ENCODE measurements around the gene FAM168A.
"Not testable (repeated sequence)": the region's sequence is repeated elsewhere in the genome, so short reads cannot be mapped to it uniquely, and the experiment has no call there.

FAM168A gene

DNA sequence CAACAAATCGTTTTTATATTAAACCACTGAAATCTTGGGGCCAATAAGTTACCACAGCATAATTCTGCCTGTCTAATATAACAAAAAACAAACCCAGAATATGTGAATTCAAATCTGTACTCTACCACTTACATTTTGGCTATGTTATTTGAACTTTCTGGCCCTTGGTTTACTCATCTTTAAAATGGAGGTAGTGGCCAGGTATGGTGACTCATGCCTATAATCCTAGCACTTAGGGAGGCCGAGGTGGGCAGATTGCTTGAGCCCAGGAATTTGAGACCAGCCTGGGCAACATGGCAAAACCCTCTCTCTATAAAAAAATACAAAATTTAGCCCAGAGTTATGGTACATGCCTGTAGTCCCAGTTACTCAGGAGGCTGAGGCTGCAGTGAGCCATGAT lies 84.2 kb downstream of the FAM168A start:
- no peak for DNase-seq

DNA sequence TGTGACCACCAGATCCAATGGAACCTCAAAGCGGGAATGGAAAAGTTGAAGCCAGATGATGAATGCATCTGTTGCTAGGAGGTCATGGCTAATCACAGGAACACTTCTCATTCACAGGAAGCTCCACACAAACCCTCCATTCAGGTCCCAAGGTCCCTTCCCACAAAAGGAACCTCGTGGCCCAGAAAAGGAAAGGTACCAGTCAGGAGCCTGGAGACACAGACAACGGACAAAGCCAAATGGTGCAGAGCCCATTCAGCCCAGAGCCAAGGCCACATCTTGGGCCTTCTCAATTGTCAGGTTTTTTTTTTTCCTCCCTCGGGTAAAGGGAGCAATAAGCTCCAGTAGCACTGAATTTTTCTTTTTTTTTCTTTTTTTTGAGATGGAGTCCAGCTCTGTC lies 87.0 kb downstream of the FAM168A start:
- DNase-seq = no peak

DNA sequence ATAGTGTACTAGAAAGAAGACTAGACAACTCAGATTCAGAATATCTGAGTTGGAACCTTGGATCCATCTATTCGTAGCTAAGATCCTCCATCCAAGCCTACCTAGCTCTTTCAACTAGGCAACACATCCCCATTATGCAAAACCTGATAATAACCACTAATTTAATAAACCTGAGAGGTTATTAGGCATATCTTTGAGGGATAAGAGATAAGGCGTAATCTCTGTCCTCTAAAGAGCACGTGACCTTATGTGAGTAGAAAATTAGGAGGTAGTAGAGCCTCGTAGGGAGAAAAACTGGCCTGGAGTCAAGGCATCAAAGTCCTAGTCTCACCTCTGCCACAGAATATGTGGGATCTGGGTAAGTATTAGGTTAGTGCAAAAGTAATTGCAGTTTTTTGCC lies 87.8 kb downstream of the FAM168A start:
- no peak for DNase-seq

DNA sequence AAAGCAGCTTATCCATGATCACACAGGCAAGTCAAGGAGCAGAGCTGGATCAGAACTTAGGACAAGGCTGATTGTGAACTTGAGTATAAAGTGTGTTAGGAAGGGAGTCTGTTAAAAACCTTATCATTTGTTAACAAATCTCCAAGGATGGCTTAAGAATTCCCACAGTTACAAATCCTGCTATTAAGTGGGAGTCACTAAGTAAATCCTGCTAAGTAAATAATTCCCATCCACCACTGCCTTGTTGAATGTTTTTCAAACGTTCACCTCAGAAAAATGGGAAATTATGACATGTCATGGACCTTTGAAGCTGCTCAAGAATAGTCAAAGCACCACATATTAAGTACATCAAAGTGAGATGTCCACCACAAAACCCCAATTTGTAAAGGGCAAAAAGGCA lies 88.7 kb downstream of the FAM168A start:
- DNase-seq = no peak

DNA sequence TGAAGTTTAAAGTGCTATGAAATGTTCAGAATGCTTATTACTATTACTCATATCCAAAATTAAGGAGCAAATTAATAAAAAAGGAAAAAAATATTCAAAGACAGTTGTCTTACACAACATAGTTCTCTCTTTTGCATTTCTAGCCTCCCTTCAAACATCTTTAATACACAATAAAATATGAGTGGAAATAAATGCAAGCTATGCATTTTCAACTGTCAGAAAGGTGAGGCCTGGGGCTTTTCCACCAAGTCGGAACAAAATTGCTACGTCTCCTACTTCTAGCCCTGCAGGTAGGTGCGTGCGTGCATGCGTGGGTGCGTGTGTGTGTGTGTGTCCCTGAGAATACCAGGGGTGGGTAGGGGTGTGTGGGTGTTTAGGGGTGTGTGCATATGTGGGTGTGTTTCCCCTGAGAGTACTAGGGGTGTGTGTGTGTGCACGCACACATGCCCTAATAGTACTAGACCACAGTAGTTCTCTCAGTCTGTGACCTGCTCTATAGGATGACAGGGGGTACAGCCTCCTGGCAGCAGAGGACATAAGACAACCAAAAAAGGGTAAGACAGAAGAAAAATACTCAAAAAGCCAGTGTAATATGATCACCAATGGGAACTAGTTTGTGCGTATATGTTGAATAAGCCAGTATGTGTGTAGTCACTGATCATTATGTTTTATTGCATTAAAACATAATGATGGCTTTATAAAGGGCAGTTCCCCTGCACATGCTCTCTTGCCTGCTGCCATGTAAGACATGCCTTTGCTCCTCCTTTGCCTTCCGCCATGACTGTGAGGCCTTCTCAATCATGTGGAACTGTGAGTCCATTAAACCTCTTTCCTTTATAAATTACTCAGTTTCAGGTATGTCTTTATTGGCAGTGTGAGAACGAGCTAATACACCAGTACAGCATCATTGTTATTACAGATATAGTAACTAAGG lies 89.4 kb downstream of the FAM168A start:
- no peak for DNase-seq

DNA sequence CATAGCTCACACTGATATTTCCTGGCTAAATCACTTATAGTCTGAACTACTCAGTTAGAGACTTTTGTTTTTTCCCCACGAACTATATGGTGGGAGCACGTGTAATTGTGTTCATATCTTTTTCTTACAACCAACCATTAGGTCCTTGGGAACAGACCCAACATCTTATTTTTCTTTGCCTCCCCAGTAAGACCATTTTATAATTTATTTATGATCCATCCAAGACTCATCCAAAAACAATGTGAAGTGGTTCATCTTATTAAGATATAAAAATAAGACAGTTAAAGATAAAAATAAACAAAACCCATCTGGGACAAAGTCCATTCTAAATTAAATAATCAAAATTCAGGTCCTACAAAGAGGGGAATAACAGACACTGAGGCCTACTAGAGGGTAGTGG lies 90.8 kb downstream of the FAM168A start:
- no peak for DNase-seq

DNA sequence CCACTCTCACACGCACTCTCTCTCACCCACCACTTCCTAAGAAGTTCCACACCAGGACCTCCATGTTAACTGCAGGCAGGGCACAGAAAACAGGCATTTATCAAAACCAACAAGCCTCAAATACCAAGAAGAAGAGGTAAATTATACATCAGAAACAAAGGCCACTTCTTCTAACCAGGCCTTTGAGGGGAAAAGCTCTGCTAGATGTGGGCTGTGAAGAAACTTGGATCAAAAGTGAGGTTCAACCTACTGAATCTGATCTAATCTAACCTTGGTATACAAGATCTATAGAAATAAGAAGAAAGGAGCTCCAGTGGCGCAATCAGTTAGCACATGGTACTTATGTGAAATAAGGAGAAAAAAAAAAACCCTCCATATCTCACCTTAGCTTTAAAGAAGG lies 91.9 kb downstream of the FAM168A start:
- DNase-seq = no peak

DNA sequence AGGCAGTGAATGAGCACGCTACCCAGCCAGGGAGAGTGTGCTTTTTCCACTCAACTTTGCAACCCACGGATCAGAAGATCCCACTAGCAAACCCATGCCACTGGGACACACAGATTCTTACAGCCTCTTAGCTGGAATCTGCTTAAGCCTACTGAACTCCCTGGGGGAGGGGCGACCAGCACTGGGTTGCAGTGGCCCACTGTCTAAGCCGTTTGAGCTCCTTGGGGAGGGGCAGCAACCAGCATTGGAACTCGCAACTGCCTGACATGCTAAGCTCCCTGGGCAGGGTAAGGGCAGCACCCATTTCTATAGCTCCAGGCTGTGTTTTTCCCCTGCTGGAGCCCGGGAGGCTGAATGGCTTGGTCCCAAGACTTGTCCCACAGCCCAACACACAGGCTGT lies 99.6 kb downstream of the FAM168A start:
- DNase-seq = no peak

DNA sequence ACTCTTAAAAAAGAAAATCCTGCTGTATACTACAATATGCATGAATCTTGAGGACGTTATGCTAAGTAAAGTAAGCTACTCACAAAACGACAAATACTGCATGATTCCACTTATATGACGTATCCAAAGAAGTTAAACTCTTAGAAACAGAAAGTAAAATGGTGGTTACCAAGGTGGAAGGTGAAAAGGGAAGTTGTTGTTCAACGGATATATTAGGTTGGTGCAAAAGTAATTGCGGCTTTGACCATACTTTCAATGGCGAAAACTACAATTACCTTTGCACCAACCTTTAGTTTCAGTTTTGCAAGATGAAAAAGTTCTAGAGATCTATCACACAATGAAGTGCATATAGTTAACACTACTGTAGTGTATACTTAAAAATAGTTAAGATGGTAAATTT lies 101.8 kb downstream of the FAM168A start:
- DNase-seq = no peak

DNA sequence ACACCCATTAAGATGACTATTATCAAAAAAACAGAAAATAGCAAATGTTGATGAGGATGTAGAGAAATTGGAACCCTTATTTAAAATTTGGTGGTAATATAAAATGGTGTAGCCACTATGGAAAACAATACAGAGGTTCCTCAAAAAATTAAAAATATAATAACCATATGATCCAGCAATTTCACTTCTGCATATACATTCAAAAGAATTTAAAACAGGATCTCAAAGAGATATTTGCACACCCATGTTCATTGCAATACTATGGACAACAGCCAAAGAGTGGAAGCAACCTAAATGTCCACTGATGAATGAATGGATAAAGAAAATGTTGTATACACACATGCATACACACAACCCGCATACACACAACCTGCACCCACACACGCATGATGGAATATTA lies 102.2 kb downstream of the FAM168A start:
- no peak for DNase-seq

DNA sequence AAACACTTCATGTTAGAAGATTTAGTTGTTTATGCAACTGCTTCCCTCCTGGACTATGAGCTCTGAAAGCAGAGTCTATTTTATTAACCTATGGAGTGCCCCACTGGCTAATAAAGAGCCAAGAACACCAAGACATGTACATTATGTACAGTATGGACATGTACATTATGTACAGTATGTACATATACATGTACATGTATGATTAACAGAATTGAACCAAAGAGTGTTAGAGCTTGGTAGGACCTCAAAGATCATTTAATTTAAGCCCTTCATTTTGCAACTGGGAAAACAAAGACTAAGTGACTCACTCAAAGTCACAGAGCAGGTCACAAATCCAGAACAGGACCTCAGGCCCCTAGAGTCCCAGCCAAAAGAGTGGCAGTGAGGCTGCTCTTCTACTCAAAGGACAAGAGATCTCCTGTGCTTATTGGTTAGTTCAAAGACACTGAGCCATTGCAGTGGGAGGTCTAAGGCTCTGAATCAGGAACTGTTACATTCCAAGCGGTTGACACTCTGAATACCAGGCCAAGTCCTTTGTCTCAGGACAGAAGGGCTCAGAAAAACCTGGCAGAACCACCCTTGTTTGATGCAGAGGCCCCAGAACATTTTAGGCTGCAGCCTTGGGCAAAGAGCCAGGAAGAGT lies 103.8 kb downstream of the FAM168A start:
- DNase-seq = no peak

DNA sequence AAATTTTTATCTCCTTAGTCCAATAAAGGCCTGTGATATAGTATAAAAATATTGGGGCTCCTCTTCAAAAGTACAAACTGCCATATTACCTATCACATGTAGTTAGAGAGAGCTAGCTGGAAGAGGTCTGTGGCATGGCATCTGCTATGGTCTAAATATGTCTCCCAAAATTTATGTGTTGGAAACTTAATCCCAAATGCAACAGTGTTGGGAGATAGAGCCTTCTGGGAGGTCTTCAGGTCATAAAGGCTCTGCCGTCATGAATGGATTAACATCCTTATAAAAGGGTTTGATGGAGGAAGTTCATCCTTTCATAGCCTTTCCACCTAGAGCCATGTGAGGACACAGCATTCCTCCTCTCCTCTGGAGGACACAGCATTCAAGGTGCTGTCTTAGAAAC lies 116.3 kb downstream of the FAM168A start:
- no peak for DNase-seq

DNA sequence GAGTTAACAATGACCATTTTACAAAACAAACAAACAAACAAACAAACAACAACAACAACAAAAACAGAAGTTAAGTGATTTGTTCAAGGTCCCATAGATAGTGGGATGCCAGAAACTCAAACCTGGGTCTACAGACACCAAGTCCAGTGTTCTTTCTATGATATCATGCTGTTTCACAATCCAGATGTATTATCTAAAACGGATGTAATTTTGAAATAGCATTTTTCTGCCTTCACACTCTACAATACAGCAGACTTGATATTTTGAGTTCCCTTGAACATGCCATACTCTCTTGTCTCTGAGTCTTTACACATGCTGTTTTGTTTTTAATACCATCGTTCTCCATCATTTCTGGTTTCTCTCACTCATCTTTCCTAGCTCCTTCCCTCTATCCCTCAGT lies 117.2 kb downstream of the FAM168A start:
- DNase-seq = no peak

DNA sequence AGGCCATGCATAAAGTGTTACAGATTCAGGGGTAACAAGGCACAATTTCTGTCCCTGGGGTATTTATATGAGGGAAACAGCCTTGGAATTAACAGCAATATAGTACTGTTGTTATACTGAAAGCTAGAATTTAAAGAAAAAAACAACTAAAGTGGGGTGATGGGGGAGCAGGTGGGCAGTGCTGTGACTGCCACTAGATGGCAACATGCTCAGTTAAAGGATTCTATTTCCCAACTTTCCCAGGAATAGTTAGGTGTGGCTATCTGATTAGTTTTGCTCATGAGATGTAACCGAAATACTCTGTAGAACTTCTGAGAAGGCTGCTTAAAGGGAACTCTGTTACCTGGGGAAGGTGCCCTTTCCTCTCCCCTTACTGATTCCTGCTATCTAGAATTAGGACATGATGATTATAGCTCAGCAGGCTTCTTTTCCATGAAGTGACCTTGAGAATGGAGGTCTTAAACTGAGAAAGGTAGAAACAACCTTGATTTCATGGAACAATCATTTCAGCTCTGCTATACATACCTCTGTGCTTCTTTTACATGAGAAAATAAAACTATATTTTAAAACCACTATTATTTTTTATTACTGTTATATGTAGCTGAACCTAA lies 119.1 kb downstream of the FAM168A start:
- DNase-seq = no peak

DNA sequence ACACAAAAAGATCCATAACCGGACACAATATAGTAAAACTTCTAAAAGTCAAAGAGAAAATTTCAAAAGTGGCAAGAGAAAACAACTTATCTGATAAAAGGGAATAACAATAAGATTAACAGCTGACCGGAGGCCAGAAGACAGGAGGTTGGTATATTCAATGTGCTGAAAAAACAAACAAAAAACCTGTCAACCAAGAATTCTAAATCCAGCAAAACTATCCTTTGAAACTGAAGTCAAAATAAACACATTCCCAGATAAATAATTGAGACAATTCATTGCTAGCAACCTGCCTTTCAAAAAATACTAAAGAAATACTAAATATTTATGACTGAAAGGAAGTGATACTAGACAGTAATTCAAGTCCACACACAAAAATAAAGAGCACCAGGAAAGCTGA lies 120.4 kb downstream of the FAM168A start:
- no peak for DNase-seq

DNA sequence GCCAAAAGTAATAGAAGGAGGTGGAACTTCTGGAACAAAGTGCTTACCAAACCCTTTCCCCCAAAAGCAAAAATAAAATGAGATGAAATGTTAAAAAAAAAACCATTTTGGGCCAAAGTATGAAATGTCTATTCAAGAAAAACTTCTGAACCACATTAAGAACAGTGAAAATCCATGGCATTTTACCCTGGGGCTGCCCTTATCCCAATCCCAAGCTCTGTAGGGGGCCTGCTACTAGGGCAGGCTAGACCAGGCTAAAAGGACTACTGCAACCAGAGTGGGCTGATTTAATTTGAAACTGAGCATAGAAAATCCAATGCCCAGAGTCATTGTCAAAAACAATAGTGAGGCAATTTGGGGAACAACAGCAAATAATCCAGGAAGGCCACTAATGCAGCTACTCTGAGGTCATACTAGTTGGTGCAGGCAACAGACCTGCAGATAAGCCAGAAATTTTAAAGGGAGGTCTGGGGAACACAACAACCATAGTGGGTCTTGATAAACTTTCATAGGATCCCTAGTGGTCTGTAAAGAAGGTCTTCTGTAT lies 122.3 kb downstream of the FAM168A start:
- no peak for DNase-seq

DNA sequence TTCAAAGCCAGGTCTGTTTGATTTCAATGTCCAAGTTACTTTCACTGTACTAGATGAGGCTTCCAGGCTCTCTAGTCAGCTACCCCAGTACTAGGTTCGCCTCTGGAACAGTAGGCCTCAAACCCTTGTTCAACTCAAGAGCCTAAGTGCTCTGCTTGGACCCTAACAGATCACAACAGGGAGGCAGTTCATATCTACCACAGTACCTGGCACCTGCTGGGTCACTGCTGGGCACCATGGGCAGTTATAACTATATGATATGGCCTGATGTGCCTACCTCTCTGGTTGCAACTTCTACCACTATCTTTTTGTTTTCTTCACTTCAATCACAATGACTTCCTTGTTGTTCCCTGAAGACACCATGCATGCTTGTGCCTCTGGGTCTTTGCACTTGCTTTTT lies 124.7 kb downstream of the FAM168A start:
- DNase-seq = no peak

DNA sequence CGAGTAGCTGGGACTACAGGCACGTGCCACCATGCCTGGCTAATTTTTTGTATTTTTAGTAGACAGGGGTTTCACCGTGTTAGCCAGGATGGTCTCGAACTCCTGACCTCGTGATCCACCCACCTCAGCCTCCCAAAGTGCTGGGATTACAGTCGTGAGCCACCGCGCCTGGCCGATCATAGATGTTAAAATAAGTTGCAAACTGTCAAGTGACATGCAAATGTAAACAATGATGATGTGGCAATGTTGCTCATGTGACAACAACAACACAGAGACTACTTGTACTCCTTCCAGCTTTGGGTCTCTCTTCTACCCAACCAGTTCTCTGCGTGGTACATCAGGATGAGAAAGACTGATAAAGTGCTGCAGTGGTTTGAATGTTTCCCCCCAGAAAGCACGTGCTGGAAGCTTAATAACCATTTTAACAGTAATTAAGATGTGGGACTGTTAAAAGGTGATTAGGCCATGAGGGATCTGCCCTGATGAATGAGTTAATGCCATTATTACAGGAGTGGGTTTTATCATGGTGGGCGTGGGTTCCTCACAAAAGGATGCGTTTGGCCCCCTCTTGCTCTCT lies 127.8 kb downstream of the FAM168A start:
- DNase-seq = not testable (repeated sequence)

DNA sequence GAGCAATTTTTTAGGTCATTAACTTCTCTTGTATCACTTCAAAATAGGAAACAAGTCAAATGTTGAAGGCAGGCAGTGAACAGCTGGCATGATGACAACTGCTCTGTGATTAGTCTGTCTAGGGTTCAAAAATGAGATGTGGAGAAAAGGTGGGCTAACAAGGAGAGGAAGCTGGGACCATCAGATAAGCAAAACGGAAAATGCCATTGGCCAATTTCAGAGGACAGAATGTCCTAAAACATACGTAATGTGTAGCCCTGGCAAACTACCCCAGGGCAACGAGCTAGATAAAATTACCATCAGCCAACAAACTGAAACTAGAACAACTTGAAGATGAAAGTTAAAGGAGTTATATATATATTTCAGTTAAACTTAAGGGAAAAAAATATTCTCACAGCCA lies 128.5 kb downstream of the FAM168A start:
- no peak for DNase-seq

DNA sequence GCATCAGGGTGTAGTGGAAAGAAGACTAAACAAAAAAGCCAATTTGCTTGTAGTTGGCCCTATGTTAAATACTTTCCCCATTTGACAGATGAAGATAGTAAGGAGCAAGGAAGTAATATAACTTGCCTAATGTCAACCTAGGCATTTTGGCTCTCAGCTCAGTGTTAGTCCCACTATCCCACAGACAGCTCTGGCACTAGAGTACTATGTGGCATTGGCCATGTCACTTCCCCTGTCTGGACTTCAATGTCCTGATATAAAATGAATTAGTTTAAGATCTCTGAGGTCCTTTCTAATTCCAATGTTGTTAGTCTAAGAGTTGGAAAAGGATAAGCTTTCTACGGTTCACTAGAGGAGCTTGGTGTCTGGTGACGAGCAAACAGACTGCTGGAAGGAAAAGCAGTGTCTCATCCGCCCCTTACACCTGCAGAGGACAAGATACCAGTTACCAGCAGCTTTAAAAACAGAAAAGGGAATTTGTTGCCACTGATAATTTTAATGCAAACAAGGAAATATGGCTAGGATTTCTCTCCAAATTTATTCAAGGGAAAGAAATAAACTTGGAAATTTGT lies 129.2 kb downstream of the FAM168A start:
- DNase-seq = no peak

DNA sequence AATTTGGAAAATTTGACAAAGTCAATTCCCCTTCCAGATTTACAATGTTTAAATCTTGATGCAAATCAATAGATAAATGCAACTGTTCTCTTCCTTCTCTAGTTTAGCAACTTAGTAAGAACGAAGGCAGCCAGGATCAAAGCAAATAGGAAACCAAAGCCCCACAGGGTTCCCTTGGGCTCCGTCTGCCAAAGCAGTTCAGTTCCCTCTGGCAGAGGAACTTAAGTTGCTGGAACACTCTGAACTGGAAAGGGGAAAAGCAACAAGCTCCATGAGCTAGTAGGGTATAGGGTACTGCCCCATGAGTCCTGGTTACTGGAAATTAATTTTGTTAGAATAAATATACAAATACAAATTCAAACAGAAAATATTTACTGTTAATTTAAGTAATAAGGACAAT lies 130.4 kb downstream of the FAM168A start:
- DNase-seq = no peak

DNA sequence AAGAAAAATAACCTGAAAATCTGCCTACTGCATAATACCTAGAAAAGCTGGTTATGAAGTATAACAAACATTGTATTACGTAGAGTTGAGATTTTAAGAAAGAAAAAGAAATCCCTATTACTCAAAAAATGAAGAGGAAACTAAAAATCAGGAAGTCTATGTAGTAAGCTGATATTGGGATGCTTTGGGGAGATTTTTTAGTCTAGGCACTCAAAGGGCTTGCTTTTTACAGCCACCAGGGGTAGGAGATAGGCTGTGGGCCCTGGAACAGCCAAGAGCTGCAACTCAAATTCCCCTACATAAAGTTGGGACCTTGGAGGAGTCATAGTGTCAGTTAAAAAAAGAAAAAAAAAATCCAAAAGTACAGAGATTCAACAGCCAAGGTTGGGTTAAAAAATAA lies 131.3 kb downstream of the FAM168A start:
- DNase-seq = no peak

DNA sequence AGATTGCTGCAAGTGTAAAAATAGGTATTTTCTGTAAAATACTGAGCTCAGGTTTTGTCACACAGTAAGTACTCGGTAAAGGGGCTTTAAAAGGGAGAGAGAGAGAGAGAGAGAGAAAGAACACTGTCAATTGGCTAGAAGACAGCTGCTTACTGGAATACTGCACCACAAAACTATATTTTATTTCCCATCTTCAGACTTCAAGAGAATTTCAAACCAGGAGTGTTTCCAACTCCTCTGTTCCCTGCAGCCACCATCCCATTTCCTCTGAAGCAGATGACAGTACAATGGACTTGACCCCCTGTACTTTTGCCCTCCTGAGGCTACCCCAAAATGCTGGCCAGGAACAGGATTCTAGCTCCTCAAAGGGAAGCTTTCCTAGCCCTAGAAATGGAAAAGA lies 132.0 kb downstream of the FAM168A start:
- no peak for DNase-seq

Measured in activated CD8-positive, alpha-beta memory T cell treated with anti-CD3 and anti-CD28 coated beads, Interleukin-2, amount 50 U/mL, for 48 hours (primary cell).